ENCODE data around the gene KIFBP. TPM values are rescaled to one million over a fixed set of nuclear protein-coding genes. Genes with fewer than 3 reads are reported as not detected.
"Not testable (repeated sequence)": the region's sequence is repeated elsewhere in the genome, so short reads cannot be mapped to it uniquely, and the experiment has no call there.

The KIFBP gene
- total and polyA plus RNA-seq, 8 donors, result 5.5 to 16.4 (median 6.7) TPM

GRCh38 chr10:69010151-69010640 is 21.6 kb downstream of the KIFBP start:
- H3K4me1 ChIP-seq, result no peaks in the 10 kb centered on the region

GRCh38 chr10:69012778-69013177 is 24.2 kb downstream of the KIFBP start:
- WGBS, 2 donors, result 96 to 100% methylated on average over 2 of the region's 2 CpGs
- H3K4me3 ChIP-seq; ATAC-seq; H3K27ac ChIP-seq; H3K4me1 ChIP-seq; DNase-seq; FAIRE-seq; intact Hi-C loops (cut with DNase I); H3K27me3 ChIP-seq; H3K9me3 ChIP-seq: not testable (repeated sequence)
- peaks cover 0 to 27% (median 10%) of the 10 kb centered on the region in 3 donors for H3K36me3 ChIP-seq

More at GRCh38 chr10:69010151-69010640, 21.6 kb downstream of the KIFBP start:
- Histone ChIP-seq H3K4me3 (no peak overlapping the region), H3K27me3 (no peaks in the 10 kb centered on the region), H3K27ac (no peak overlapping the region), H3K9me3 (no peaks in the 10 kb centered on the region), H3K36me3 (peaks cover 0 to 12% (median 0%) of the 10 kb centered on the region in 3 donors)
- no peak for TF ChIP-seq CTCF (IDR thresholded peaks at IDR 0.05)
- DNase-seq (no peak), FAIRE-seq (no peak), ATAC-seq (no peak)
- WGBS, 2 donors, result 47 to 48% methylated on average over 1 of the region's 1 CpG
- intact Hi-C loops (cut with DNase I), result no loop called here

- H3K4me1 ChIP-seq, result no peaks in the 10 kb centered on the region
- H3K36me3 ChIP-seq, result peaks cover 0 to 27% (median 10%) of the 10 kb centered on the region in 3 donors
- FAIRE-seq (no peak), DNase-seq (no peak), ATAC-seq (no peak)
- no peak overlapping the region for H3K4me3 ChIP-seq
- TF ChIP-seq CTCF (IDR thresholded peaks at IDR 0.05), result no peak
- intact Hi-C loops (cut with DNase I), result no loop called here
- H3K9me3 ChIP-seq, result no peaks in the 10 kb centered on the region
- no peaks in the 10 kb centered on the region for H3K27me3 ChIP-seq
- no peak overlapping the region for H3K27ac ChIP-seq
- WGBS, 2 donors, result 95 to 100% methylated on average over 1 of the region's 1 CpG
Observed at GRCh38 chr10:69014171-69014570, 25.6 kb downstream of the KIFBP start.

GRCh38 chr10:69018613-69019012 is 30.0 kb downstream of the KIFBP start:
- FAIRE-seq (no peak), DNase-seq (no peak), ATAC-seq (no peak)
- Histone ChIP-seq H3K27me3 (no peaks in the 10 kb centered on the region), H3K9me3 (no peaks in the 10 kb centered on the region), H3K27ac (no peak overlapping the region), H3K36me3 (peaks cover 0 to 15% (median 10%) of the 10 kb centered on the region in 3 donors), H3K4me3 (no peak overlapping the region), H3K4me1 (no peaks in the 10 kb centered on the region)
- no peak for TF ChIP-seq CTCF (IDR thresholded peaks at IDR 0.05)
- intact Hi-C loops (cut with DNase I), result no loop called here
- WGBS, 2 donors, result 70 to 71% methylated on average over 3 of the region's 3 CpGs

- no peak overlapping the region for H3K4me3 ChIP-seq
- 97 to 98% methylated on average over 19 of the region's 19 CpGs for WGBS, 2 donors
- H3K4me1 ChIP-seq, result no peaks in the 10 kb centered on the region
- H3K36me3 ChIP-seq, result no peaks in the 10 kb centered on the region
- no peaks in the 10 kb centered on the region for H3K27me3 ChIP-seq
- H3K27ac ChIP-seq, result no peak overlapping the region
- no peaks in the 10 kb centered on the region for H3K9me3 ChIP-seq
- intact Hi-C loops (cut with DNase I), result no loop called here
- no peak for DNase-seq
- no peak for TF ChIP-seq CTCF (IDR thresholded peaks at IDR 0.05)
- FAIRE-seq, result no peak
- ATAC-seq, result no peak
Observed at GRCh38 chr10:69022611-69023010, 34.0 kb downstream of the KIFBP start.
